Left lobe of liver (tissue), 2 donors: ENCODE results near the gene GDE1. TPM values are rescaled to one million over a fixed set of nuclear protein-coding genes. Genes with fewer than 3 reads are reported as not detected.
A peak's percentile ranks its signal among the peaks of the same experiment; 100 is the strongest.

Source experiments
- ATAC-seq: fragments of 200-7000 bp; cut with Tn5 transposase; one replicate; pipeline ENCODE4 v1.9.1; 2020; ENCODE audit warnings: mild to moderate bottlenecking, moderate library complexity
- DNase-seq: peaks from one replicate; pipeline ENCODE4 v3.0.0-alpha.2; 2020; ENCODE audit warnings: low spot score
- total RNA-seq: library from RNA; stranded (reverse); gene quantifications from one replicate; pipeline ENCODE4 v1.2.1, GENCODE V29; 2021
- donor health status: DM: no; HTN: no; CAD: no; lungs with moderate emphysema.
- donor health status: DM: no; HTN: yes; CAD: no.

Gene GDE1
- total RNA-seq, 1 donor from 2014 or later, result 22.0 TPM

GRCh38 chr16:19497176-19497575 is 24.7 kb downstream of the GDE1 start:
- ATAC-seq (no peak), DNase-seq (no peak)

- DNase-seq, result no peak
- ATAC-seq, result no peak
These were observed 31.3 kb downstream of the GDE1 start for GRCh38 chr16:19490619-19491018.

GRCh38 chr16:19488213-19488640 is 33.7 kb downstream of the GDE1 start:
- DNase-seq, result peak; percentile 24
- ATAC-seq, result peak; percentile 39

- no peak for ATAC-seq
- no peak for DNase-seq
These were observed 35.1 kb downstream of the GDE1 start for GRCh38 chr16:19486750-19487325.

GRCh38 chr16:19486051-19486450 is 35.8 kb downstream of the GDE1 start:
- ATAC-seq (no peak), DNase-seq (no peak)

- ATAC-seq, result no peak
- DNase-seq, result no peak
These were observed 36.3 kb downstream of the GDE1 start for GRCh38 chr16:19485611-19486010.

- ATAC-seq, result no peak
- no peak for DNase-seq
These were observed 37.8 kb downstream of the GDE1 start for GRCh38 chr16:19484096-19484495.

- DNase-seq (no peak), ATAC-seq (no peak)
These were observed 39.6 kb downstream of the GDE1 start for GRCh38 chr16:19482291-19482690.

GRCh38 chr16:19481769-19482168 is 40.1 kb downstream of the GDE1 start:
- ATAC-seq (no peak), DNase-seq (no peak)

GRCh38 chr16:19481296-19481695 is 40.6 kb downstream of the GDE1 start:
- ATAC-seq (no peak), DNase-seq (no peak)

GRCh38 chr16:19479302-19479721 is 42.6 kb downstream of the GDE1 start:
- ATAC-seq (no peak), DNase-seq (no peak)

GRCh38 chr16:19478505-19478904 is 43.4 kb downstream of the GDE1 start:
- ATAC-seq (no peak), DNase-seq (no peak)

- DNase-seq (no peak), ATAC-seq (no peak)
These were observed 47.3 kb downstream of the GDE1 start for GRCh38 chr16:19474617-19475016.

GRCh38 chr16:19472482-19472881 is 49.4 kb downstream of the GDE1 start:
- DNase-seq (no peak), ATAC-seq (no peak)

- DNase-seq, result no peak
- no peak for ATAC-seq
These were observed 53.6 kb downstream of the GDE1 start for GRCh38 chr16:19468300-19468699.

- DNase-seq, result no peak
- no peak for ATAC-seq
These were observed 58.2 kb downstream of the GDE1 start for GRCh38 chr16:19463468-19464315.

GRCh38 chr16:19460397-19460796 is 61.5 kb downstream of the GDE1 start:
- ATAC-seq (no peak), DNase-seq (no peak)

- DNase-seq, result no peak
- no peak for ATAC-seq
These were observed 63.0 kb downstream of the GDE1 start for GRCh38 chr16:19458722-19459379.
